GM21723 (cell line): ENCODE results near the gene MAP2K2.

Source experiments
- ATAC-seq: cut with Tn5 transposase; IDR thresholded peaks from one replicate; pipeline ENCODE4 v1.9.1; 2021; ENCODE audit warnings: mild to moderate bottlenecking, moderate library complexity; ENCODE audit not compliant: unreplicated experiment

Gene MAP2K2

GRCh38 chr19:4100647-4101495, 23.1 kb downstream of the MAP2K2 start:
- ATAC-seq: no peak

GRCh38 chr19:4099041-4099764, 24.7 kb downstream of the MAP2K2 start:
- no peak for ATAC-seq

- no peak for ATAC-seq
Measured at GRCh38 chr19:4098493-4098892, 25.4 kb downstream of the MAP2K2 start.

- no peak for ATAC-seq
Measured at GRCh38 chr19:4097501-4097900, 26.4 kb downstream of the MAP2K2 start.

DNA sequence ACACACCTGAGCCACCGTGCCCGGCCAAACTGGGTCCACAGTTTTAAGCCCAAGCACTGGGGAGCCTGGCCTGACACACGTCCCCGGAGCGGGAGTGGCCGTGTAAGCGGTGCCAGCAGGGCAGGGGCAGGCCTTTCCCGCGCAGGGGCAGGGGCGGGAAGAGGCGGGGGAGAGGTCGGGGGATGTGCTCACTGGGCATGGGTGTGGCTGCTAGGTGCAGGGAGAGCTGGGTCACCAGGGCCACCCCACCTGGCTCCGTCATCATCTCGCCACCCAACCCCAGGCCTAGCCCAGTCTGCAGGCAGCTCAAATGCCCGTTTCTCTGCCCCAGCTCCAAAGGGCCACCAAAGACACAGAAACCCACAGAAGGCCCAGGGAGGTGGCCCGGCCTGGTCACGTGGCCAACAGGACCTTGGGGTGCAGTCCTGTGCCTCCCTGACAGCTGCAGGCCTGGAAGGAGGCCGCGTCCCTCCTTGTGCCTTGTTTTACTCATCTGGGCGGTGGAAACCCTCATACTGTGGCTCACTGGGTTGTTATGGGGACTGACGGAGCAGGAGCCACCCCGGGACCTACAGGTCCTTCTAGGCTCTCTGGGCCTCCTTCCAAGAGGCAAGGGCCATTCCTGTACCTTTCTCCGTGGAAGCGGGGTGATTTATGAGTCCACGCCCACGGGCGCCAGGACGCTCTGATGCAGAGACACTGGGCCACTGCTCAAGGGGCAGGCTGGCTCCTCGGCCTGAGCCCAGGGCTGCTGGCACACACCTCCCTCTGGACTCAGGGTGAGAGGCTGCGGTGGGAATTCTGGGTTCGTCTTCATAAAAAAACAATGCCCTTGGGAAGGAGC, 27.7 kb downstream of the MAP2K2 start:
- ATAC-seq: no peak

DNA sequence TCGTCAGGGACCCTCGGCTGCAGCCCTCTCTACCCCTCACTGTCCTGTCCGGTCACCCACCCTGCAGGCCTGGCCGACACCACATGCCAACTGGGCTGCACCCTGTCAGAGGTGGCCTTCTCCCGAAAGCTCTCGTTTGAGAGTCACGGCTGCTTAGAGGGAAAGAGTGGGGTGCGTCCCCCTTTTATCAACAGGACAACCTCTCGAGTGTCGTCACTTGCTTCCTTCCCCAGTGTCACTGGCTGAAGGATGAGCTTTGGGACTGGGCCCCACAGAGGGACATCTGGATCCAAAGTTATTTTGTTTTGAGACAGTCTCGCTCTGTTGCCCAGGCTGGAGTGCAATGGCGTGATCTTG, 28.5 kb downstream of the MAP2K2 start:
- no peak for ATAC-seq

DNA sequence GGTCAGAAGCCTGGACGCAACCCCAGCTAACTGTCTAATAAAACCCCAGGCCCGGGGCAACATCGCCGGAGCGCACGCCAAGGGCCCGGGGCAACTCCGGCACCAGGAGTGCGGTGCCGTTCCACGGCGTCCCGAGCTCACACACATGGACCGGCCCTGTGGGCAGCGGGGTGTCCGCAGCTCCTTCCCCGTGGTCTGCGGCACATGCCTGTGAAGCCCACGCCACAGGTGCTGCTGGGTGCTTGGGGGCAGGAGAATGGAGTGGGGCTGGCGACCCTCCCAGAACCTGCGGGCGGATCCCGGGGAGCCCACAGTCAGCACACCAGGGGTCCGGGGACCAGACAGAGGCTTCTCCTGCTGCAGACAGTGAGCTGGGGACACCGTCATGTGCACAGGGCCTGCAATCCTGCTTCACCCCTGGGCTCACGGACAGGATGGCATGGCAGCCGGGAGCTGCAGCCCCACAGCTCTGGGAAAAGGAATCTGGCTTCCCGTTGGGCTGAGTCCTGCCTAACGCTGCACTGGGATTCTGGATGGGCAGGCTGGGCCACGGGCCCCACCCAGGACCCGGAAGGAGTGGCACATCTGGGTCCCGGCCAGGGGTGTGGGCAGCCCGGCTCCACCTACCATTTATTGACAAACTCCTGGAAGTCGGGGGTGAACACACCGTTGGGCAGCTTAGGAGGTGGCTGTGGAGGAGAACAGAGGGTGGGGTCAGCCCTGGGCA, 29.0 kb downstream of the MAP2K2 start:
- ATAC-seq: no peak

GRCh38 chr19:4094291-4094690, 29.6 kb downstream of the MAP2K2 start:
- no peak for ATAC-seq

GRCh38 chr19:4093643-4094175, 30.2 kb downstream of the MAP2K2 start:
- no peak for ATAC-seq

DNA sequence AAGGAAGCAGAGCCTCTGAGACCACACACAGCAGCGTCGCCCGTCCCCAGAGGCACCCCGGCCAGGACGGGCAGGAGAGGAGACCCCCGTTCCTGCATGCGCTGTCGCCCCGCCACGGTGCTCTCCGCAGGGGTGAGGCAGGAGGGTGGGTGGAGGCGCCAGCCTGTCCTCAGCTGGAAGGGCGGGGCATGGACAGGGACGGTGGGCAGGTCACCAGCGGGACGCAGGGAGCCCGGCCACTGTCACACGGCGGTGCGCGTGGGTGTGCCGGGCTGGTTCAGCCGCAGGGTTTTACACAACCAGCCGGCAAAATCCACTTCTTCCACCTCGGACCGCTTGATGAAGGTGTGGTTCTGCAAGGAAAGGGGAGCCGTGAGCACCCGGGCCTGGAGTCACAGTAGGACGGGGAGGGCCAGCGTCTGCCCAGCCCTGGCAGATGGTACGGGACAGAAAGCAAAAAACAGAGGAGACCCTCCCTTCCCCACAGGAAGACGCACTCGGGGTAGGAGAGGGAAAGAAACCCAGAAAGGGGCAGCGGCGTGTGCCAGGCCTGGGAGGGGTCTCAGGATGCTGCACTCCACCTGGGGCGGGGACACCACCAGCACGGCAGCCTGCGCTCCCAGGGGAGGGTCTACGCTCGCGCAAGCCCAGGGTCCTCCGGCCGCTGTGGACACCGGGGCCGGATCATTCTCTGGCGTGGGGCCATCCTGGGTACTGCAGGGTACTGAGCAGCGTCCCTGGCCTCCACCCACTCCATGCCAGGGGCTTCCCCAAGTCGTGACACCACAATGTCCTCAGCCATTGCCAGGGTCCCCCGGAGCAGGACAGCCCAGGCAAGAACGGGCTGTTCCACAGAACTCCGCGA, 33.3 kb downstream of the MAP2K2 start:
- no peak for ATAC-seq

GRCh38 chr19:4089946-4090345, 34.0 kb downstream of the MAP2K2 start:
- ATAC-seq: no peak

- peak; percentile 59 for ATAC-seq
Measured at GRCh38 chr19:4089400-4089908, 34.5 kb downstream of the MAP2K2 start.

DNA sequence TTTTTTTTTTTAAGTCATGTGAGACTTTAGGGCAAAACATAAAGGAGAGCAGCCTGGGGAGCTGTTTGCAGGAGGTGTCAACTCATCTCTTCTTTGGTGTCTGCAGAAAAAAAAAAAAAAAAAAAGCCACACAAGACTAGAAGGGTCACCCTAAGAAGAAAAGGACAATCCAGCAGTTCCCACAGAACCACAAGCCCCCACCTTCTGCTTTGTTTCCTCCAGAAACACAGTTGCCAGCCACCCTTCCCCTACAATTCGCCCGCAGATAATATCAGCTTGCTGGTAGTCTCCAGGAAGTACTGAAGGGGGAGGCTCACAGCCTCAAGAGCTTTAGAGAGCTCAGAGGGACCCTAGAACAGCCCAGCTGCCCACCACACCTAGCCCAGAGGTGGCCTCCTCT, 34.9 kb downstream of the MAP2K2 start:
- ATAC-seq: peak; percentile 25

GRCh38 chr19:4087787-4088679, 35.9 kb downstream of the MAP2K2 start:
- no peak for ATAC-seq

- ATAC-seq: no peak
Measured at GRCh38 chr19:4086411-4086867, 37.5 kb downstream of the MAP2K2 start.

DNA sequence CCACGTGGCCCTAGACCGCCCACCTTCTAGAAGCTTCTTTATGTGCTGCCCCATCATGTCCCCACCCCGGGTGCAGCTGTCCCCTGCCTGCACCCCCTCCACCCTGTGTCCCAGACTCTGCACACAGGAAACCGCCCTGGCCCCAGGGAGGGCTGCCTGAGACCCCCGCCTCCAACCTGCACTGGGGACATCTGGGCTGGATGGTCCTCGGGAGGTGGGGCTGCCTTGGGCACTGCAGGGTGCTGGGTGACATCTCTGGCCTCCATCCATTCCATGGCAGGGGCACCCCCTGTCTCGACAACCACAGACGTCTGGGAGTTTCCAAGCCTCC, 39.4 kb downstream of the MAP2K2 start:
- no peak for ATAC-seq

DNA sequence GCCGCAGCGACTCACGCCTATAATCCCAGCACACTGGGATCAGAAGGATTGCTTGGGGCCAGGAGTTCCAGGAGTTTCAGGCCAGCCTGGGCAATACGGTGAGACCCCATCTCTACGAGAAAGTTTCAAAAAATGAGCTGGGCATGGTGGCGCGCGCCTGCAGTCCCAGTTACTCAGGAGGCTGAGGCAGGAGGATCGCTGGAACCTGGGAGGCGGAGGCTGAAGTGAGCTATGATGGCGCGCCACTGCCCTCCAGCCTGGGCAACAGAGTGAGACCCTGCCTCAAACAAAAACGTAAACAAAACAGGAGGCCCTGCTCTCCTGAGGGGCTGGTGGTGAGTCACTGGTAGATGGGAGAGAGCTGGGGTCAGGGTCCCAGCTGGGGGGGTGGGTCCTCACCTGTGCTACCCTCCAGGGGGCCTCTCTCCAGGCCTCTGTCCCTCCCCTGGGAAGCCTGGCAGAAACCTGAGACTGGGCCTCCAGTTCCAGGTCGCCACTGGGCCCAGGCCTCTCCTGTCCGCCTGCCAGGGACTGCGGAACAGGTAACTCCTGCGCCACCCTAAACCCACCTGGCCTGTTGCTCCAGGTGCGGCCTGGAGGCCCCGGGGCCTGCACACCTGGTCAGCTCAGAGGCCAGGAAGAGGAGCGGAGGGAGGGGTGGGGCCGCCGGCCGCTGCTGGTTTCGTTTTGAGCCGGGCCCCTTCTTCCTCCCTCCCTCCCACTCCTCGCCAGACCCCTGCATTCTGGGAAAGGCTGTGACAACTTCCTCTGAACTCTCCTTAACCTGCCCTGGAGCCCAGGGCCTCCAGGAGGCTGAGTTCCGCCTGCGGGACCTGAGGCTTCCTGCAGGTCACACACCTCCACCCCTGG, 40.0 kb downstream of the MAP2K2 start:
- ATAC-seq: no peak
